MV-4-11 (cell line): ENCODE results near the gene PSMA1.
A peak's percentile ranks its signal among the peaks of the same experiment; 100 is the strongest.
"Not testable (repeated sequence)": the region's sequence is repeated elsewhere in the genome, so short reads cannot be mapped to it uniquely, and the experiment has no call there.

Experiments used
- DNase-seq: peaks from one replicate; lab custom pipeline; 2025; lab: John Stamatoyannopoulos, UW

Gene PSMA1

GRCh38 chr11:14519917-14520746 is at the start of gene PSMA1:
Gene PSMA1 (minus strand): TSS chr11:14520386. CDS start chr11:14520299, 87 bp downstream.
- peak; percentile 97 for DNase-seq

DNA sequence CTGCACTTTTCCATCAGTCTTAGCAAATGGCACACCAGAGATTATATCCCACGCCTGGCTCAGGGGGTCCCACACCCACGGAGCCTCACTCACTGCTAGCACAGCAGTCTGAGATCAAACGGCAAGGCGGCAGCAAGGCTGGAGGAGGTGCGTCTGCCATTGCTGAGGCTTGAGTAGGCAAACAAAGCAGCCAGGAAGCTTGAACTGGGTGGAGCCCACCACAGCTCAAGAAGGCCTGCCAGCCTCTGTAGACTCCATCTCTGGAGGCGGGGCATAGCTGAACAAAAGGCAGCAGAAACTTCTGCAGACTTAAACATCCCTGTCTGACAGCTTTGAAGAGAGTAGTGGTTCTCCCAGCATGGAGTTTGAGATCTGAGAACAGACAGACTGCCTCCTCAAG is 49.3 kb upstream of the PSMA1 start:
- not testable (repeated sequence) for DNase-seq

DNA sequence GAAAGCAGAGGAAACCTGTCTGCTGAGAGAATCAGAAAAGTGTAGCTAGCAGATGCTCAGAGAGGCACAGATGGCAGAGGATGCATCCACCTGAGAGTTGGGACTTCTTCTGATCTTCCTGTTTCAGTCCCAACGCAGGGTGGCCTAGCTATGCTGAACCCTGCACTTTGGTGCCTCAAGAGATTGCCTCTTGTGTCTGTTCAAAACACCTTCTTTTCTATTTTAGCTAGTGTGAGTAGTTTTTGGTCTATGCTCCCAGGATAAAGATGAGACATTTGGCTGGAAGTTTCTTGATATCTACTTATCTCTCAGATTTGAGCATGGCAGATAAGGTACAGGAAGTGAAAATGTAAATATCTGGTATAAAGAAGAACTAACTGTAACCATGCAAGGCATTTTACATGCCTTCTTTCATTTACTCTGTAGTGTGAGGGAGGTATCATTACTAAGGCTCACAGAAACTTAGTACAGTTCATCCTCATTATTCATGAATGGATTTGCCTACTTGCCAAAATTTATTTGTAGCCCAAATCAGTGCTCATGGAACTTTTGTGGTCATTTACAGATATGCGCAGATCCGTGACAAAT is 47.0 kb upstream of the PSMA1 start:
- DNase-seq = no peak

DNA sequence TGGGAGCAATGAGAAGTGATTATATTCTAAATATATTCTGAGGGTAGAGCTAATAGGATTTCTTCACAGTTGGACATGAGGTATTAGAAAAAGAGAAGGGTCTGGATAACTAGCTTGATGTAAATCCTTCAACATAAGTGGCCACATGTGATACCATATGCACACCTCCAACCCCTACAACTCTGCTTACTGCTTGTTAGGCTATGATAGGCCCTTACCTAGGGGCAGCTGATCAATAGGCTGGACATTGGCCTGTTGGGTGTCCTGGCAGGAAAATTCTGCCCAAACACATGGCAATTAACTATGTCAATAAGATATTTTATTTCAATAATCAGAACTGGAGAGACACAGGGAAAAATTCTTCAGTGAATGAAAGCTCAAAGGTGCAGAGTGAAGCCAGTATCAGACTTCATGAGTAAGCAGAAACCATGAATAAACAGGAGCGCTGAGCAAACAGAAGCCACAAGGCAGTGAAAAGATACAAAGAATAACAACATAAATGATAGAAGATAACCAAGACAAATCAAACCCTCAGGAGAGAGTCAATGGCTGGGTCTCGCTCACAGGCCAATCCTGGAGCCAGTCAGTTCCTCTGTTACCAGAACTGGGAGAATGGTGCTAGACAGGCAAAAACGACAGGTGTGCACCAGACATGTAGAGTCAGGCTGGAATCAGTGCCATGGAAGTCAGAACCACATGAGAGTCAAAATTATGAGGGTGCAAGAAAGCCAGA is 46.3 kb upstream of the PSMA1 start:
- DNase-seq = no peak

DNA sequence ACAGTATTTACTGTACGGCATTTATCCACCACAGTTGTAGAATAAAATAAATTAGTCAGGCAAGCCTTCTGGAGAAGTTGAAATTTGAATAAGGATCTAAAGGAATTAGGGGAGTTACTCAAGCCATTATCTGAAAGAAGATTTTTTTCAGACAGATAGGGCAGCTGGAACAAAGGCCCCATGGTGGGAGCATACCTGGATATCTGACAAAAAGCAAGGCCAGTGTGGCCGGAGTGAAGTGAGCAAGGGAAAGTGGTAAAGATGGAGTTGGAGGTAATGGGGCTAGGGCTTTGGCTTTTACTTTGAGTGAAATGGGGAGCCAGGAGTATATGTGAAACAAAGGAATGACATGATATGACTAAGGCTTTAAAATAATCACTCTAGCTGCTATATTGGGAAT is 45.7 kb upstream of the PSMA1 start:
- DNase-seq = no peak

DNA sequence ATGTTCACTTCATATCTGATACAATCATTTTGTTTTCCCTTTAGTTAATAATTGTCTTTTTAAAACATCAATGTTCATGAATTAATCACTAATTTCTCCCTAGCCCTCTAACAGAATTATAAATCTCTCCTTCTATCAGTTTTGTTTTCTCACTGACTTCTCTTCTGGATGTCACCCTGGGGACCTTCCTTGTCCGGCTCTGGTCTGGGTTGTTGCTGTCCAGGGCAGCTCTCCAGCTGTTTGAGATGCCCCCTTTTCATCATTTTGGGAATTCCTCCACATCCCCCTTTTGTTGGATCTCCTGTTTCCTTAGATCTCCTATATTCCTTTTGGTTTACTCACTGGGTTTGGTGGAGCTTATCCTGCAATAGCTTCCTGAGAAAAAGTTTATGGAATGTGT is 35.6 kb upstream of the PSMA1 start:
- no peak for DNase-seq

DNA sequence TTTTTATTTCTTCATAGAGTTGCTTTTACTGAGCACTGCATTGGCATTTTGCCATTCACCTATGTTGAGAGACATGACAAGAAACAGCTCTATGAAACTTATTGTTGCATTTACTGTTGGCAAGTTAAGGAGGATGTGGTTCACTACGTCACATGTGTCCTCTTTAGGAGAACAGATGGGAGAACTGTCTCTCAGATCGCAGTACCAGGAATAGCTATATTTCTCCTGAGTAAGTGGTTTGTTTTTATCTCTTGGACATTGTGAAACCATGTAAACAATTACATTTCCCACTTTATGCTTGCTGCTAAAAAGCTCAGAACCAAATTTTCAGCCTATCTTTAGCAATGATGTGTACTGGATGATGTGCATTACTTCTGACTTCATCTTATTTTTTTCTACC is 34.8 kb upstream of the PSMA1 start:
- DNase-seq = peak; percentile 98

DNA sequence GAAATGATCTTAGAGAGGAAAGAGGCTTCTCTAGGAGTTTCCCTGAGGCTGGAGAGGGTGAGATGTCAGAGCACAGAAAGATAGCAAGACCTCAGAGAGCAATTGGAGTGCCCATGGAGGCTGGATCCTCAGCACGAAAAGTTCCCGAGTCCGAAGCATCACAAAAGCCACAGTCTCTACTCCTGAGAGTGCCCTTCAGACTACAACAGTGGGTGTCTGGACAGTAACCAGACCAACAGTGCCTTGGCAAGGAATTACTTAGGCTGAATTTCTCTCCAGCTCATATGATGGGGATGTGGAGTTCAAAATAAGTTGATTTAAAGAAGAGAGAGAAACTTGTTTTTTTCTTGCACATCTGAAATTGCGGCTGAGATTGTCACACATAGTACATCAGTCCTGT is 31.9 kb upstream of the PSMA1 start:
- DNase-seq = no peak

DNA sequence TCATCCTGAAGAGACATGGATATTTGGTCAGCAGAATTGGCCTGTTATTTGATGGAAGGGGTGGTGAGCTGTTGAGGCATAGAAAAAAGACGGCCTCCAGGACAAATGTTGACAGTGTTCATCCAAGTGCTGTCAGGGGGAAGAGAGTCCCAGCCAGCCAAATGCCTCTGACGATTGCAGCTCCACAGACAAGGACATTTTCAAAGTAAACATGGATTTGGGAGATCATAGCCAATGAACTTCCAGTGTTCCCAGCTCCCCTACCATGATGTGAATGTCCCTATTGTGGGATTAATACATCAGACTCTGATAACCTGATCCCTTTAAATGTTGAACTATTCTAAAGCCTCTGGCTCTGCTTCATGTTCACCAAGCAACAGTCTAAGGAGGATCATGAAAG is 31.2 kb upstream of the PSMA1 start:
- DNase-seq = no peak

DNA sequence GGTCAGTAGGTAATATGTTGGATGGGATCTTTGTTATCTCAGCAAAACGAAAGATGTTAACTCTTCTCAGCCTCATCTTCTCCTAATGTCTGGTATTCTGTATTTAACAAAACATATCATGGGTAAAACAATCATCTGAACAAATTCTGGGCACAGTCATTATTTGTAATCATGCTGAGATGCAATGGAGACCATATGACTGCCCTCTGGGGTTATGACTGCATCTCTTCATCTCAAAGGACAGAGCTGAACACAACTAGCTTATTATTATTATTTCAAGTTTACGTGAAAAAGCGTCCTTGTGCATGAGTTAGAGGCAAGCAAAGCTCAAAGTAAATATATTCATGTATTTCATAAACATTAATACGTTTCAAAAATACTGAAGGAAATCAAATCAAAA is 29.7 kb upstream of the PSMA1 start:
- no peak for DNase-seq

DNA sequence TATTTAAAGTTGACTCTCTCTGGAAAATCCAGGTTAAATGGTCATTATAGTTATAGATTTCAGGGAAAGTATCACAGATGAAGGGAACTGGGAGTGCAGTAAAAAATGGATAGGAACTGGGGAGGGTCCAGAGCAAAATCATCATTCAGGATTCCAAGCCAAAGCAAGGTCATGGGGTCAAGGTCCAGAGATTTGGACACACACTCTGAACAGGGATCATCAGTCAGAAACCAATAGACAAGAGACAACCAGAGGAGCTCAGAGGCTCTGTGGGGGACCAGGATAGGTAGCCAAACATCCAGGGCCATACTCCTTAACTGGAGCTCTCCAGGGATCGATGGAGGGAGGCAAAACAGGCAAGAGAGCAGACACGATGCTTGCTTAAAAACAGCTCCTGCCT is 27.3 kb upstream of the PSMA1 start:
- DNase-seq = no peak

DNA sequence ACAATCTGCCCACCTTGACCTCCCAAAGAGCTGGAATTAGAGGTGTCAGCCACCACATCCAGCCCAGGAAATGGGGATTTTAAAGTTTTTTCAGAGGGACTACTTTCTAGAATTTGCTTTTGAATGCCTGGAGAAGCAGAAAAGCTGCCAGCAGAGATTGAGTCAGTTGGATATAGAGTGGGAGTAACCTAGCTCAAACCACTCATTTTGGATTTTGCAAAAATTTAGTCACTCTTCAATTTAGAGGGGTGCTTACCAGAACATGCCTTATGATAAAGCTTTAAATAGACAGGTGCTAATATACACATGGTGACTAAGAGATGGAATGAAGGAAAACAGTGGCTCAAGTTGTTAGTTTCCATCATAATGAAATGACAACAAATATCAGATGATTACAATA is 26.5 kb upstream of the PSMA1 start:
- no peak for DNase-seq

GRCh38 chr11:14544611-14545010 is 24.4 kb upstream of the PSMA1 start:
- DNase-seq = peak; percentile 96

DNA sequence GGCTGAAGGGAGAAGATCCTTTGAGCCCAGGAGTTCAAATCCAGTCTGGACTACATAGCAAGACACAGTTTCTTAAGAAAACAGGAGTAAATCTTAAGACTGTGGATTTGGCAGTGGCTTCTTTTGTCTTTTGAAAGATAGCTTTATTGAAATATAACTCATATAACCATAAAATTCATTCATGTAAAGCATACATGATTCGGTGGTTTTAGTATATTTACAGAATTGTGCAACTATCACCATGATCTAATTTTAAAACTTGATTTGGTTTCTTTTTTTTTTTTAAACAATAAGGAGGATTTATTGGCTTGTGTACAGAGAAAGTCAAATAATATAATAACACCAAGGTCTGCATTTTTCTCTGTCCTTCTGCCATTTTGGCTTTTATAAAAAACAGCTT is 23.1 kb upstream of the PSMA1 start:
- DNase-seq = peak; percentile 10

DNA sequence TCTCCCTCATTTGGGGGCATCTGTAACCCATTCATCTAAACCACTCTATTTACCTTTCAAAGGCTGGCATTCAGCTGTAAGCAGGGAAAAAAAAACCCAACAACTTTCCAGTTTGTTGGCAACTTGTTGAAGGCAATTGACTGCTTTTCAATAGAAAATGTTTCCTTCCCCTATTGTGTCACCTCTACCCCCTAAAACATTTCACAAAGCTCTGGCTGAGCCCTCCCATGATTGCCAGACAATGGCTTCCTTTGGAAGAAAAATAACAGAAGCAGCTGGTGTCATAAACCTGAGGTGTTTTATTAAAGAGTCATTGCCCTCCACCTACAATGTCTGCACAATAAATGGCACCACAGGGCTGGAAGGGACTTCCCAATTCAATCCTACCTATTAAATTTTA is 22.1 kb upstream of the PSMA1 start:
- DNase-seq = peak; percentile 51

DNA sequence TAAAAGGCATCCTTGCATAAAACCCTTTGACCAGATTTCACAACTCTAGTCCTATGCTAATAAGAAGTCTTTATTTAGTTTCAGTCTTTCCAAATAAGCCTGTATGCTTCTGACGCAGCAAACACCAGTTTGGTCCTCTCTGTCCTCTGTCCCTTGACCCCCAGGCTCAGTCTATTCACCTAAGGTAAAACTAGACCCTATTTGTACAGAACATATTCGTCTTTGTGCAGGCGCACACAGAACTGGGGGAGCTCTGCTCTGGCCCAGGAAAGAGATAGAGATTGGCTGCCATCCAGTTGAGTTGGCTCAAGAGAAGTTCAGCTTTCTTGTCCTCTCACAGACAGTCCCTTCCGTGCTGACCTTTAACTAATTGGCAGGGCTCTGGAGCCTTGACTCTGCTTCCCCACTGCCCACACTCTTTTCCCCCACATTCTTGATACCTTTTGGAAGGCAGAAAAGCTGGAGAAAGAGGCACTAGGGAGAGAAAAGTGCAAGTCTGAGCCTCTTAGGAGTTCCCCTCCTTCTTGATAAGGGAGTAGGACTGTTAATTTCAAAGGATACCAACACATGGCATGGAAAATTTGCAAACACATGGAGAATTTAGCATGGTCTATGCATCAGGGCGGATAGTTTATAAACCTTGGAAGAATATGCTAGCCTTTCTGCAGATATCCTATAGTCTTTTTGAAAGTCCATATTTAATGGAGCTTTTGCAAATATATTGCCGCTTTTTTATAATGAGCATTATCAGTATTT is 21.2 kb upstream of the PSMA1 start:
- DNase-seq = peak; percentile 62

GRCh38 chr11:14539982-14540421 is 19.8 kb upstream of the PSMA1 start:
- peak; percentile 15 for DNase-seq

DNA sequence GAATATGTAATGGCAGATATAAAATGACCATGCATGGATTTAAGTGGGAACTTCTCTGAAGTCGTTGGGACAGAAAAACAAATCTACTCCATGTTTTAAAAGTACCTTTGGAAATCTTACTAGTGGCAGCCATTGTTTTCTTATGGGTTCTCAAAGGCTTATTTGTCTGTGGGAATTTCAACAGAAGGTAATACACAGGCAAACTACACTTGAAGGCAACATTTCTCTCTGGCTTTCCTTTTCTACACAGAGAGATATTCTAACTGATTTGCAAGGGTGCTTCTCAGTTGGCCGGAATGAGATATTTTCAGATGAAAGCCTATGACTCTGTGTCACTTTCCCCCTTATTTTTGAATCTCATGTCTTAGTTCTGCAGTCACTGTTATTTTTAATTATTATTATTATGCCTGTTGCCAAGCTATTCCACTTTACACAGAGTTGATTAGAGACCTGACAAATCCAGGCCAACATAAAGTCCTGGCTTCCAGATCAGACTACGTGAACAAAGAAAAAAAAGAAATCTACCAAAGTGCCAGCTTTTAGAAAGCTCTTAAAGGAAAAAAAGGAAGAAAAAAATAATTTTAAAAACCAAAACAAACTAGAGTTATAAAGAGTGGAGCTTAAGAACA is 18.9 kb upstream of the PSMA1 start:
- DNase-seq = no peak

DNA sequence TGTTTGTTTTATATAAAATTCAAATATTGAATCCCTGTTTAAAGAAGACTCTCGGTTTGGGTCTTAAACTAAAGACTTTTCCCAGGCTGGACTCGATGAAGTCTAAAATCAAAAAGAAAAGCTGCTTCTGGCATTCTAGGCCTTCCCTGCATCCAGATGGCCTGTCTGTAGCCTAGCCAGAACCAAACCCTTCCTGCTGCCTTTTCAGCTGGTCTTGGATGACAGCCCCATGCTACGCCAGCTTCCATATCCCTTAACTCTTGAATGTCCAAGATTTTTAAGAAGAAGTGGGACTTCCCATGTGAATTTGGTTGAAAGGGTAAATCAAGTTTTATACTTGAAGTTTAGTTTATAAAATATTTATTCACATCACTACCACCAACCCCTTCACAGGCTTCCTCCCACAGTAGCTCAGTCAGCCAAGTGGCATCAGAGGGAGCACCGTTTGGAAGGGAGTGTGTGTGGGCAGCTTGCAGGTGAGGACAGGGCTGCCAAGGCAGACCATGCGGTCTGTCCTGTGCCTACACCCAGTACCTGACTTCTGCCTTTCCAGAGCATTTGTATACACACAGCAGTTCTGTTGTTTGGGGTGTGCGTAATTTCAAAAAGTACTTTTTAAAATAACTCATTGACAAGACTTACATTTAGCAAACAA is 18.2 kb upstream of the PSMA1 start:
- DNase-seq = no peak

DNA sequence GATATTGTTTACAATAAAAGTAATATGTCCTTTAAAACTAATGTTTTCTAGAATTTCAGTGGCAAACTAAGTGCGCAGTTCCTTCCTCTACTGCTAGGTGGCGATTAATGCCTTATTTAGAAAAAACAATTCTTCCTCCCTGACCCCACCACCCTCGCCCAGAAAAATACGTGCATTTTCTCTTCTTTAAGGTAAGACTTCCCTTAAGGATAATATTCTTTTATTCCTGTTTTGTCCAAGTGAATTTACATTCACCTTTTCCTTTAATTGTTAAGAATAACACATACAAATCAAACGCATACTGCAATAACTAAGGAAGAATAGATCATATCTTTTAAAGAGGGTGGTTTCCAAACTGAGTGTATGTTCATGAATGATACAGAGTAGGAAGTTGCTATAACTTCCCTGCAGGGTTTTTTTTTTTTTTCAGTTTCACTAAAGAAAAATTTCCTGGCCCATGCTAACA is 17.0 kb upstream of the PSMA1 start:
- DNase-seq = peak; percentile 46

- not testable (repeated sequence) for DNase-seq
Measured at GRCh38 chr11:14535166-14535565, 15.0 kb upstream of the PSMA1 start.
